ENCODE measurements around the gene ACP7. TPM values are rescaled to one million over a fixed set of nuclear protein-coding genes. Genes with fewer than 3 reads are reported as not detected.

The ACP7 gene
- total and polyA plus RNA-seq, 2 experiments from 2014 or later: 0.30 TPM; not detected in 1

DNA sequence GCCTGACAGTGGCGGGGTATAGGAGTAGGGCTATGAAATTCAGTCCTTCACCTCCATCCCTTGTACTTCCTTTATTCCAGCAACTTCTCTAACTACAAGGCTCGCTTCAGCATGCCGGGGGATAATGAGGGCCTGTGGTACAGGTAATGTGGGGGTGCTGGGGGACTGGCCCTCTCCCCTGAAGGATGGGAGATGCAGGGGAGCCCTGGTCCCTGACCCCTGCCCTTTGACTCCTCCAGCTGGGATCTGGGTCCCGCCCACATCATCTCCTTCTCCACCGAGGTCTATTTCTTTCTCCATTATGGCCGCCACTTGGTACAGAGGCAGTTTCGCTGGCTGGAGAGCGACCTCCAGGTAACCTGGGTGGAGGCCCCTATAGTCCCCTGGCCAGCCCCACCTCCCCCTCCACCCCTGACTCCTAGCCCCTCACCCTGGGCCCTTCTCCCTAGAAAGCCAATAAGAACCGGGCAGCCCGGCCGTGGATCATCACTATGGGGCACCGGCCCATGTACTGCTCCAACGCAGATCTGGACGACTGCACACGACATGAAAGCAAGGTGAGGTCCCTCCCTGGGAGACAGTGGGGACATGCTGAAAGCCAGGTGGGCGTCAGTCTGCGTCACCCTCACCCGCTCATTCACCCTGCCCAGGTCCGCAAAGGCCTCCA lies 16.5 kb downstream of the ACP7 start:
- Histone ChIP-seq H3K9me2 (ENCODE audit: insufficient read depth) (no peaks in the 10 kb centered on the region), H3K79me2 (ENCODE audit: insufficient read depth) (no peaks in the 10 kb centered on the region), H3K4me1 (ENCODE audit: insufficient read depth) (no peaks in the 10 kb centered on the region), H3F3A (ENCODE audit: insufficient read depth) (no peaks in the 10 kb centered on the region), H3K27ac (no peak overlapping the region), H4K20me1 (ENCODE audit: insufficient read depth) (no peaks in the 10 kb centered on the region), H3K9me3 (ENCODE audit: low read depth) (no peaks in the 10 kb centered on the region), H3K4me3 (no peak overlapping the region), H2AFZ (no peak overlapping the region), H3K9ac (no peak overlapping the region), H3K27me3 (replicated peaks; ENCODE audit: insufficient read depth) (peaks cover 10% of the 10 kb centered on the region; the same call in 1 of the 2 replicates), H3K4me2 (ENCODE audit: unreplicated experiment) (no peak overlapping the region), H3K36me3 (ENCODE audit: low read depth) (no peaks in the 10 kb centered on the region)
- no peak for TF ChIP-seq EZH2 (IDR thresholded peaks at IDR 0.05; ENCODE audit: insufficient read depth, poor library complexity, severe bottlenecking)
- WGBS, 2 experiments (ENCODE audit: low coverage in 1 of 2, low lambda C conversion rate in 2 of 2, missing lambda C conversion rate in 2 of 2): 85 to 87% methylated on average over 14 to 19 of the region's 19 CpGs
- in situ Hi-C loops (cut with MboI): no loop called here
- no peak for DNase-seq

DNA sequence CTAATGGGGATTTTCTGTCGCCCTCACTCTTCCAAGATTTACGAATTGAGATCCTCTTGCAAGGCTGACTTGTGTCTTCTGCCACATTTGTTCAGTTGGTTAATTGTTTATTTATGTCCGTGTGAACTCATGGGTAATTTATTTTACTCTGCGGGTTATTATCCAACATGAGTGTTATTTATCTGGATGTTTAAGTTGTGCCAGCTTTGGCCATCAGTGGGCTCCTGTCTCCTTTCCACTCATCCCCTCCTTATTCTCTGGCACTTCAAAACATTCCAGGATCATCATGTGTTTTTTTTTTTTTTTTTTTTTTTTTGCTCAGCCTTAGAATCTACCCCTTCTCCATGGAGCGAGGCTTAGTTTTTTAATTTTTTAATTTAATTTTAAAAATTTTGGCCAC lies 19.0 kb downstream of the ACP7 start:
- in situ Hi-C loops (cut with MboI): no loop called here
- H3K9me3 ChIP-seq (ENCODE audit: low read depth): no peaks in the 10 kb centered on the region
- no peak overlapping the region for H2AFZ ChIP-seq
- H3K4me1 ChIP-seq (ENCODE audit: insufficient read depth): no peaks in the 10 kb centered on the region
- H3K4me3 ChIP-seq: no peak overlapping the region
- no peak overlapping the region for H3K9ac ChIP-seq
- peaks cover 10% of the 10 kb centered on the region; the same call in 1 of the 2 replicates for H3K27me3 ChIP-seq (replicated peaks; ENCODE audit: insufficient read depth)
- no peak overlapping the region for H3K4me2 ChIP-seq (ENCODE audit: unreplicated experiment)
- DNase-seq: no peak
- H3F3A ChIP-seq (ENCODE audit: insufficient read depth): no peaks in the 10 kb centered on the region
- no peaks in the 10 kb centered on the region for H4K20me1 ChIP-seq (ENCODE audit: insufficient read depth)
- no peaks in the 10 kb centered on the region for H3K9me2 ChIP-seq (ENCODE audit: insufficient read depth)
- H3K27ac ChIP-seq: no peak overlapping the region
- no peaks in the 10 kb centered on the region for H3K36me3 ChIP-seq (ENCODE audit: low read depth)
- 47% methylated on average over 5 of the region's 5 CpGs for WGBS, 2 experiments (ENCODE audit: low coverage in 1 of 2, low lambda C conversion rate in 2 of 2, missing lambda C conversion rate in 2 of 2)
- no peaks in the 10 kb centered on the region for H3K79me2 ChIP-seq (ENCODE audit: insufficient read depth)
- TF ChIP-seq EZH2phosphoT487 (IDR thresholded peaks at IDR 0.05; ENCODE audit: insufficient read depth, low read depth) (no peak), EZH2 (IDR thresholded peaks at IDR 0.05; ENCODE audit: insufficient read depth, poor library complexity, severe bottlenecking) (no peak)

GRCh38 chr19:39104186-39104596 lies 20.0 kb downstream of the ACP7 start:
- H3K4me1 ChIP-seq (ENCODE audit: insufficient read depth): no peaks in the 10 kb centered on the region
- TF ChIP-seq EZH2phosphoT487 (IDR thresholded peaks at IDR 0.05; ENCODE audit: insufficient read depth, low read depth) (no peak), EZH2 (IDR thresholded peaks at IDR 0.05; ENCODE audit: insufficient read depth, poor library complexity, severe bottlenecking) (no peak)
- no peaks in the 10 kb centered on the region for H3K36me3 ChIP-seq (ENCODE audit: low read depth)
- H2AFZ ChIP-seq: no peak overlapping the region
- no peaks in the 10 kb centered on the region for H4K20me1 ChIP-seq (ENCODE audit: insufficient read depth)
- peaks cover 3% of the 10 kb centered on the region; the same call in 1 of the 2 replicates for H3K27me3 ChIP-seq (replicated peaks; ENCODE audit: insufficient read depth)
- no peak overlapping the region for H3K9ac ChIP-seq
- H3K27ac ChIP-seq: no peak overlapping the region
- no peaks in the 10 kb centered on the region for H3K79me2 ChIP-seq (ENCODE audit: insufficient read depth)
- no peak overlapping the region for H3K4me3 ChIP-seq
- in situ Hi-C loops (cut with MboI): no loop called here
- H3K4me2 ChIP-seq (ENCODE audit: unreplicated experiment): no peak overlapping the region
- H3K9me3 ChIP-seq (ENCODE audit: low read depth): no peaks in the 10 kb centered on the region
- H3K9me2 ChIP-seq (ENCODE audit: insufficient read depth): no peaks in the 10 kb centered on the region
- H3F3A ChIP-seq (ENCODE audit: insufficient read depth): no peaks in the 10 kb centered on the region
- WGBS, 2 experiments (ENCODE audit: low coverage in 1 of 2, low lambda C conversion rate in 2 of 2, missing lambda C conversion rate in 2 of 2): 42 to 50% methylated on average over 5 of the region's 5 CpGs
- no peak for DNase-seq

DNA sequence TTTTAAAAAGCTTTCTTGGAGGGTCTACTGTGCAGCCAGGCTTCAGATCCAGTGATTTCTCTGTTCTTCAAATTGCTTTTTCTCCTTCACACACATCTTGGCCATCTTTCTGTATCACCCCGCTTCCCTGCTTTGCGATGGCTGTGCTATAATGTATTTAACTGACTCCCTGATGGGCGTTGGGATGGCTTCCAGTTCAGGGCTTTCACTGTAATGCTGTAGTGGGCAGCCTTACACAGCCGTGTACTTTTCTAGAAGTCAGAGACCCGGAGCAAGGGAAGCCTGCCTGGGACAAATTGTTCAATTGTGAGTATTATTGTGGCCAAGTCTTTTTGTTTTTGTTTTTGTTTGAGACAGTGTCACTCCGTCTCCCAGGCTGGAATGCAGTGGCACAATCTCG lies 22.0 kb downstream of the ACP7 start:
- no peak for DNase-seq
- H3K9me2 ChIP-seq (ENCODE audit: insufficient read depth): no peaks in the 10 kb centered on the region
- no peaks in the 10 kb centered on the region for H3F3A ChIP-seq (ENCODE audit: insufficient read depth)
- H3K9ac ChIP-seq: no peak overlapping the region
- no peak overlapping the region for H3K4me2 ChIP-seq (ENCODE audit: unreplicated experiment)
- no peak overlapping the region for H2AFZ ChIP-seq
- no peaks in the 10 kb centered on the region for H3K36me3 ChIP-seq (ENCODE audit: low read depth)
- no peak overlapping the region for H3K27ac ChIP-seq
- TF ChIP-seq EZH2 (IDR thresholded peaks at IDR 0.05; ENCODE audit: insufficient read depth, poor library complexity, severe bottlenecking) (no peak), EZH2phosphoT487 (IDR thresholded peaks at IDR 0.05; ENCODE audit: insufficient read depth, low read depth) (no peak)
- no peaks in the 10 kb centered on the region for H3K79me2 ChIP-seq (ENCODE audit: insufficient read depth)
- H3K4me3 ChIP-seq: no peak overlapping the region
- H4K20me1 ChIP-seq (ENCODE audit: insufficient read depth): no peaks in the 10 kb centered on the region
- H3K4me1 ChIP-seq (ENCODE audit: insufficient read depth): no peaks in the 10 kb centered on the region
- no peaks in the 10 kb centered on the region for H3K27me3 ChIP-seq (replicated peaks; ENCODE audit: insufficient read depth)
- WGBS, 2 experiments (ENCODE audit: low coverage in 1 of 2, low lambda C conversion rate in 2 of 2, missing lambda C conversion rate in 2 of 2): 41 to 43% methylated on average over 7 of the region's 7 CpGs
- no peaks in the 10 kb centered on the region for H3K9me3 ChIP-seq (ENCODE audit: low read depth)
- in situ Hi-C loops (cut with MboI): no loop called here

GRCh38 chr19:39109641-39110040 lies 25.5 kb downstream of the ACP7 start:
- Histone ChIP-seq H3K36me3 (ENCODE audit: low read depth) (no peaks in the 10 kb centered on the region), H3F3A (ENCODE audit: insufficient read depth) (no peaks in the 10 kb centered on the region), H3K9ac (no peak overlapping the region), H3K4me3 (no peak overlapping the region), H3K79me2 (ENCODE audit: insufficient read depth) (no peaks in the 10 kb centered on the region), H3K9me3 (ENCODE audit: low read depth) (no peaks in the 10 kb centered on the region), H4K20me1 (ENCODE audit: insufficient read depth) (no peaks in the 10 kb centered on the region), H3K9me2 (ENCODE audit: insufficient read depth) (no peaks in the 10 kb centered on the region), H3K27me3 (replicated peaks; ENCODE audit: insufficient read depth) (no peaks in the 10 kb centered on the region), H3K4me1 (ENCODE audit: insufficient read depth) (no peaks in the 10 kb centered on the region), H2AFZ (no peak overlapping the region), H3K27ac (no peak overlapping the region), H3K4me2 (ENCODE audit: unreplicated experiment) (no peak overlapping the region)
- in situ Hi-C loops (cut with MboI): no loop called here
- DNase-seq: no peak
- TF ChIP-seq EZH2phosphoT487 (IDR thresholded peaks at IDR 0.05; ENCODE audit: insufficient read depth, low read depth) (no peak), EZH2 (IDR thresholded peaks at IDR 0.05; ENCODE audit: insufficient read depth, poor library complexity, severe bottlenecking) (no peak)

Data from GM23248 (cell line).